Neuronal stem cell (in vitro differentiated cells): ENCODE results near the gene SHISA7.
A peak's percentile ranks its signal among the peaks of the same experiment; 100 is the strongest.

Source experiments
- DNase-seq: peaks from one replicate; pipeline ENCODE4 v3.0.0-alpha.2; 2013; ENCODE audit warnings: low spot score
- H2AFZ ChIP-seq: one replicate; pipeline ENCODE4 v1.6.1; 2013; ENCODE audit warnings: mild to moderate bottlenecking, low read length, inconsistent platforms
- H2AK5ac ChIP-seq: 2 replicates; pipeline ENCODE4 v1.6.1; 2013; ENCODE audit warnings: low read depth, mild to moderate bottlenecking, inconsistent platforms, low read length, moderate library complexity, mixed read lengths
- H2BK120ac ChIP-seq: 2 replicates; pipeline ENCODE4 v1.6.1; 2013; ENCODE audit warnings: low read depth, mild to moderate bottlenecking, inconsistent platforms, low read length, moderate library complexity, mixed read lengths
- H2BK12ac ChIP-seq: one replicate; pipeline ENCODE4 v1.6.1; 2013; ENCODE audit warnings: low read length, inconsistent platforms
- H2BK15ac ChIP-seq: 2 replicates; pipeline ENCODE4 v1.6.1; 2013; ENCODE audit warnings: mild to moderate bottlenecking, low read length, inconsistent platforms, mixed read lengths
- H2BK5ac ChIP-seq: one replicate; pipeline ENCODE4 v1.6.1; 2013; ENCODE audit warnings: inconsistent platforms, mild to moderate bottlenecking, low read length, moderate library complexity
- H3K14ac ChIP-seq: one replicate; pipeline ENCODE4 v1.6.1; 2013; ENCODE audit warnings: low read length, inconsistent platforms
- H3K18ac ChIP-seq: 2 replicates; pipeline ENCODE4 v1.6.1; 2013; ENCODE audit warnings: low read length, inconsistent platforms
- H3K23ac ChIP-seq: 2 replicates; pipeline ENCODE4 v1.6.1; 2013; ENCODE audit warnings: low read depth, mild to moderate bottlenecking, mixed read lengths, low read length, inconsistent platforms; ENCODE audit not compliant: poor library complexity
- H3K27ac ChIP-seq: replicated peaks from 3 replicates; pipeline ENCODE4 v1.5.1; 2013; ENCODE audit warnings: low read length, inconsistent platforms
- H3K27me3 ChIP-seq, 3 experiments: 2 replicates each; pipeline ENCODE4 v1.6.1; 2013; ENCODE audit warnings: low read length in 3 of 3, mild to moderate bottlenecking in 2 of 3, inconsistent platforms in 1 of 3, low read depth in 1 of 3, mixed read lengths in 1 of 3, moderate library complexity in 1 of 3; ENCODE audit not compliant: control insufficient read depth in 3 of 3, insufficient read depth in 3 of 3
- H3K36me3 ChIP-seq, 2 donors: replicated peaks in 1 of 2; 2 replicates each; pipeline ENCODE4 v1.6.1; 2013; ENCODE audit warnings: low read length in 2 of 2; ENCODE audit not compliant: control insufficient read depth in 2 of 2, insufficient read depth in 2 of 2
- H3K4ac ChIP-seq: 2 replicates; pipeline ENCODE4 v1.6.1; 2013; ENCODE audit warnings: inconsistent platforms, mild to moderate bottlenecking, low read length, moderate library complexity
- H3K4me1 ChIP-seq, 2 donors: 1 replicate in 1 of 2; 2 replicates in 1 of 2; pipeline ENCODE4 v1.6.1; 2013; ENCODE audit warnings: low read length in 2 of 2, low read depth in 1 of 2; ENCODE audit not compliant: control insufficient read depth in 2 of 2, insufficient read depth in 1 of 2
- H3K4me2 ChIP-seq: one replicate; pipeline ENCODE4 v1.6.1; 2013; ENCODE audit warnings: mild to moderate bottlenecking, low read length, inconsistent platforms; ENCODE audit not compliant: insufficient read depth, poor library complexity, severe bottlenecking
- H3K4me3 ChIP-seq, 2 donors: 2 replicates each; pipeline ENCODE4 v1.5.1; 2013; ENCODE audit warnings: low read length in 2 of 2, mild to moderate bottlenecking in 2 of 2, inconsistent platforms in 1 of 2, moderate library complexity in 1 of 2
- H3K79me1 ChIP-seq: one replicate; pipeline ENCODE4 v1.6.1; 2013; ENCODE audit warnings: low read depth, mild to moderate bottlenecking, inconsistent platforms, low read length, moderate library complexity
- H3K9ac ChIP-seq: one replicate; pipeline ENCODE4 v1.6.1; 2013; ENCODE audit warnings: mild to moderate bottlenecking, low read depth, low read length, inconsistent platforms; ENCODE audit not compliant: poor library complexity
- H3K9me3 ChIP-seq, 2 donors: replicated peaks in 1 of 2; 2 replicates each; pipeline versions ENCODE3 to v1.6.1; 2013; ENCODE audit warnings: low read length in 2 of 2, mild to moderate bottlenecking in 2 of 2, inconsistent platforms in 1 of 2, low read depth in 1 of 2, mixed read lengths in 1 of 2, moderate library complexity in 1 of 2; ENCODE audit not compliant: control insufficient read depth in 2 of 2, insufficient read depth in 1 of 2
- H4K8ac ChIP-seq: one replicate; pipeline ENCODE4 v1.6.1; 2013; ENCODE audit warnings: low read depth, mild to moderate bottlenecking, inconsistent platforms, low read length, moderate library complexity
- H4K91ac ChIP-seq: one replicate; pipeline ENCODE4 v1.6.1; 2013; ENCODE audit warnings: low read length, low read depth, mild to moderate bottlenecking, inconsistent platforms; ENCODE audit not compliant: poor library complexity
- WGBS, 2 donors: extraction: QIAGEN DNeasy Blood & Tissue Kit; methylation state at CpG; one replicate each; pipeline ENCODE4 v1.1.7; 2013; ENCODE audit warnings: missing lambda C conversion rate in 2 of 2, mixed read lengths in 1 of 2; ENCODE audit not compliant: insufficient read length in 2 of 2, insufficient replicate concordance in 1 of 2; ENCODE audit errors: extremely low coverage in 2 of 2; 5-methylcytosine and 5-hydroxymethylcytosine counted together

SHISA7 gene

GRCh38 chr19:55477905-55478304, 34.8 kb upstream of the SHISA7 start:
- Histone ChIP-seq H4K8ac (no peak overlapping the region), H2AK5ac (no peak overlapping the region), H3K4ac (no peak overlapping the region), H3K4me1 (peaks cover 11 to 31% of the 10 kb centered on the region in 2 donors), H3K14ac (no peak overlapping the region), H3K18ac (no peak overlapping the region), H3K23ac (no peak overlapping the region), H3K9me3 (no peaks in the 10 kb centered on the region), H3K4me2 (no peak overlapping the region), H2BK15ac (no peak overlapping the region), H2BK120ac (no peak overlapping the region), H3K36me3 (peaks cover 4 to 8% of the 10 kb centered on the region in 2 donors), H2AFZ (no peak overlapping the region), H3K27me3 (no peaks in the 10 kb centered on the region), H4K91ac (no peak overlapping the region), H3K9ac (no peak overlapping the region), H3K79me1 (peaks cover 9% of the 10 kb centered on the region), H2BK5ac (no peak overlapping the region), H3K4me3 (peak overlapping the region in 1 of 2 donors; percentile 71), H3K27ac (no peak overlapping the region), H2BK12ac (no peak overlapping the region)
- WGBS, 2 donors: 100% methylated on average over 1 of the region's 13 CpGs; no CpG with 5 or more reads in 1 of the 2 donors
- no peak for DNase-seq

GRCh38 chr19:55476100-55476775, 33.1 kb upstream of the SHISA7 start, which contains the start of gene ZNF628:
Gene ZNF628, plus strand, starts transcription at chr19:55476617. Its CDS starts 3,294 bp downstream, at chr19:55479911.
- Histone ChIP-seq H2BK15ac (peak within 1 kb of the TSS; percentile 65), H3K9ac (peak within 1 kb of the TSS; percentile 85), H4K91ac (no peak within 1 kb of the TSS), H4K8ac (peak within 1 kb of the TSS; percentile 96), H3K27me3 (no peaks in the 10 kb centered on the region), H3K14ac (no peak within 1 kb of the TSS), H3K4me3 (peak within 1 kb of the TSS; percentile 71 to 76), H3K18ac (peak within 1 kb of the TSS; percentile 86), H3K79me1 (peaks cover 5% of the 10 kb centered on the region), H3K27ac (peak within 1 kb of the TSS; percentile 89), H3K9me3 (no peaks in the 10 kb centered on the region), H2AK5ac (peak within 1 kb of the TSS; percentile 96), H3K4me1 (peaks cover 11 to 27% of the 10 kb centered on the region in 2 donors), H2BK5ac (peak within 1 kb of the TSS; percentile 33), H3K36me3 (peaks cover 0 to 5% of the 10 kb centered on the region in 2 donors), H2AFZ (peak within 1 kb of the TSS; percentile 92), H3K23ac (no peak within 1 kb of the TSS), H2BK12ac (no peak within 1 kb of the TSS), H2BK120ac (no peak within 1 kb of the TSS), H3K4ac (no peak within 1 kb of the TSS), H3K4me2 (peak within 1 kb of the TSS; percentile 71)
- DNase-seq: peak; percentile 97
- no CpG with 5 or more reads among the region's 61 CpGs for WGBS, 2 donors

- Histone ChIP-seq H3K4me3 (peak overlapping the region in 1 of 2 donors; percentile 55), H3K79me1 (peaks cover 1% of the 10 kb centered on the region), H3K4me1 (peaks cover 11 to 27% of the 10 kb centered on the region in 2 donors), H2BK5ac (no peak overlapping the region), H3K4me2 (no peak overlapping the region), H4K91ac (no peak overlapping the region), H3K23ac (no peak overlapping the region), H3K27ac (peak overlapping the region; percentile 35), H3K9ac (peak overlapping the region; percentile 26), H3K9me3 (no peaks in the 10 kb centered on the region), H2AK5ac (peak overlapping the region; percentile 79), H3K4ac (no peak overlapping the region), H3K18ac (peak overlapping the region; percentile 84), H4K8ac (no peak overlapping the region), H2BK120ac (peak overlapping the region; percentile 58), H3K36me3 (no peaks in the 10 kb centered on the region), H3K14ac (no peak overlapping the region), H2AFZ (no peak overlapping the region), H3K27me3 (no peaks in the 10 kb centered on the region), H2BK12ac (peak overlapping the region; percentile 91), H2BK15ac (peak overlapping the region; percentile 93)
- no CpG with 5 or more reads among the region's 19 CpGs for WGBS, 2 donors
- no peak for DNase-seq
Observed at GRCh38 chr19:55474269-55475265, 31.5 kb upstream of the SHISA7 start.
